GM11168 (cell line): Measurements from ENCODE around the gene BEND3.
"Not testable (repeated sequence)": the region's sequence is repeated elsewhere in the genome, so short reads cannot be mapped to it uniquely, and the experiment has no call there.

Experiments
- in situ Hi-C: fragments of 300-500 bp; cut with MboI; formaldehyde crosslinking; loops from one replicate; pipeline ENCODE4 v1.12.0; 2022; ENCODE audit warnings: low sequenced_read_pairs; ENCODE audit not compliant: unreplicated experiment

Gene BEND3

GRCh38 chr6:107114926-107115694, at the start of gene BEND3:
Gene BEND3, minus strand, starts transcription at chr6:107115515. Its CDS starts 16,230 bp downstream, at chr6:107099285.
- in situ Hi-C loops, result no loop called here

GRCh38 chr6:107164299-107164698, 49.0 kb upstream of the BEND3 start:
- in situ Hi-C loops, result not testable (repeated sequence)

- in situ Hi-C loops, result no loop called here
These were observed 46.2 kb upstream of the BEND3 start for GRCh38 chr6:107161521-107161920.

- in situ Hi-C loops, result no loop called here
These were observed 41.3 kb upstream of the BEND3 start for GRCh38 chr6:107156617-107157016.

- in situ Hi-C loops, result no loop called here
These were observed 39.5 kb upstream of the BEND3 start for GRCh38 chr6:107154801-107155160.

- in situ Hi-C loops, result no loop called here
These were observed 39.0 kb upstream of the BEND3 start for GRCh38 chr6:107154131-107154800.

- in situ Hi-C loops, result no loop called here
These were observed 37.5 kb upstream of the BEND3 start for GRCh38 chr6:107152638-107153430.

- in situ Hi-C loops, result no loop called here
These were observed 29.4 kb upstream of the BEND3 start for GRCh38 chr6:107144666-107145065.

GRCh38 chr6:107144014-107144413, 28.7 kb upstream of the BEND3 start:
- in situ Hi-C loops, result no loop called here

GRCh38 chr6:107140581-107140980, 25.3 kb upstream of the BEND3 start:
- in situ Hi-C loops, result no loop called here

- in situ Hi-C loops, result not testable (repeated sequence)
These were observed 21.0 kb upstream of the BEND3 start for GRCh38 chr6:107136324-107136723.

GRCh38 chr6:107135048-107135680, 19.8 kb upstream of the BEND3 start:
- in situ Hi-C loops, result not testable (repeated sequence)

- in situ Hi-C loops, result no loop called here
These were observed 17.1 kb upstream of the BEND3 start for GRCh38 chr6:107132330-107132954.

GRCh38 chr6:107129370-107129925, 14.1 kb upstream of the BEND3 start:
- in situ Hi-C loops, result no loop called here

- in situ Hi-C loops, result no loop called here
These were observed 13.3 kb upstream of the BEND3 start for GRCh38 chr6:107128577-107128976.

GRCh38 chr6:107128175-107128574, 12.9 kb upstream of the BEND3 start:
- in situ Hi-C loops, result no loop called here

- in situ Hi-C loops, result no loop called here
These were observed 10.5 kb upstream of the BEND3 start for GRCh38 chr6:107125771-107126170.

- in situ Hi-C loops, result no loop called here
These were observed 9.6 kb upstream of the BEND3 start for GRCh38 chr6:107124934-107125348.

- in situ Hi-C loops, result no loop called here
These were observed 8.2 kb upstream of the BEND3 start for GRCh38 chr6:107123501-107123900.

GRCh38 chr6:107122748-107123147, 7.4 kb upstream of the BEND3 start:
- in situ Hi-C loops, result no loop called here
